ENCODE measurements around the gene DIS3L2.

The DIS3L2 gene

DNA sequence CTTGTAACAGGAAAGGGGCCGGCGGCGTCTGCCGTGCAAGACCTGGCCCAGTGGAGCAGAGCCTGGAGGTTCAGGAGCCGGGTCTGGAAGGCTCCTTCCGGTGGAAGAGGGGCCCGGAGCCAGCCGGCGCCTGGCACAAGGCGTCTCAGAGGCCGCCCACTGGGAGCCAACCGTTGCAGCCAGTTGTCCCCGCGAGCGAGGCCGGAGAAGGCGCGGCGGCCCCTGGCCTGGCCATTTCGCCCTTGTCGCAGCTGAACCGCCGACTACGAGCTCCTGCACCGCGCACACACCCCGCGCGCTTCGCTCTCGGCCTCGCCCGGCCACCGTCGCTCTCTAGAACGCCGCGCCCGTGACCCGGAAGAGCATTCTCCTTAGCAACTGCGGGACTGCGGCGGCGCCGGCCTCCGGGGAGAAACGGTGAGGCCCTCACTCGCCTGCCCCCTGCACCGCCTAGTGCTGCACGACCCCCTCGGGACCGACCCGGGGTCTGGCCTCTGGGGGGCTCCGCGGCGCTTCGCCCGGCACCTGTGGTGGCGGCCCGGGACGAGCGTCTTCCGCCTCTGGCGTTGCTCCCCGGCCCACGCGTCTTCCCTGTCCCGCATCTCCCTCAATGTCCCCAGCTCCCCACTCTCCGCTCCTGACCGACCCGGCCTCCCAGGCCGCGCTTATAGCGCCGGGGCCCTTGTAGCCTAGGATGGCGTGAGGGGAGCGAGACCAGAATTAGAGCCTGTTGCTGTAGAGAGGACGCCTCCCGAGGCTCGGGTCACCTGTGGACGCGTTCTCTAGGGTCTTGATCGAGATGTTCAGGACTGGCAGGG lies at the start of gene DIS3L2:
DIS3L2 (plus strand) TSS at position 365 of the 818 bp plus-strand sequence. CDS start 53,215 bp downstream, outside the sequence.
- peak; percentile 67 for DNase-seq

DNA sequence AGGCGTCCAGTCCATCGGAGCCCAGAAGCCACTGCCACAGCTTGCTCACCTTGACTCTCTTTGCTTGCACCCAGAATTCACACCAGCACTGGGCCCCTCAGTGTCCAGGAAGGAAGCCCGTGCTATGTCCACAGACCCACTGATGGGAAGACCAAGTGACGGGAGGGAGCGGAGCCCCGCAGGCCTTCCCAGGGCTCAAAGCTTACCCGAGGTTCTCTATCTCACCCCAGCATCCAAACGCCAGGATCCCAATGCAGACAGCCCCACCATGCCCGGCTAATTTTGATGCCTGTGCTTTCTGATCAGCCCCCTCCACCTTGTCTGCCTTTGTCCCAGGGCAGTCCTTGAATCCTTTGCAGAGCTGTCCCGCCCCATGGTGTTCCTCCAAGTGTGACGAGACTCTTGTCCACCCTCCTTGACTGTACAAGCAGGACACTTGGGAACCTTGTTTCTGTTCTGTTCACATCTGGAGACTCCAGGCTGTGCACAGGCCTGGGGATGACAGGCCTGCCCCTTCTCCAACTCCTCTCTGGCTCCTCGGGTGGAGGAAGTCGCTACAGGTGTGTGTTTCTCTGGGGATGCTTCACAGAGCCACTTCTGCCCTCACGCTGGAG lies 47.3 kb upstream of the DIS3L2 start:
- DNase-seq = no peak

DNA sequence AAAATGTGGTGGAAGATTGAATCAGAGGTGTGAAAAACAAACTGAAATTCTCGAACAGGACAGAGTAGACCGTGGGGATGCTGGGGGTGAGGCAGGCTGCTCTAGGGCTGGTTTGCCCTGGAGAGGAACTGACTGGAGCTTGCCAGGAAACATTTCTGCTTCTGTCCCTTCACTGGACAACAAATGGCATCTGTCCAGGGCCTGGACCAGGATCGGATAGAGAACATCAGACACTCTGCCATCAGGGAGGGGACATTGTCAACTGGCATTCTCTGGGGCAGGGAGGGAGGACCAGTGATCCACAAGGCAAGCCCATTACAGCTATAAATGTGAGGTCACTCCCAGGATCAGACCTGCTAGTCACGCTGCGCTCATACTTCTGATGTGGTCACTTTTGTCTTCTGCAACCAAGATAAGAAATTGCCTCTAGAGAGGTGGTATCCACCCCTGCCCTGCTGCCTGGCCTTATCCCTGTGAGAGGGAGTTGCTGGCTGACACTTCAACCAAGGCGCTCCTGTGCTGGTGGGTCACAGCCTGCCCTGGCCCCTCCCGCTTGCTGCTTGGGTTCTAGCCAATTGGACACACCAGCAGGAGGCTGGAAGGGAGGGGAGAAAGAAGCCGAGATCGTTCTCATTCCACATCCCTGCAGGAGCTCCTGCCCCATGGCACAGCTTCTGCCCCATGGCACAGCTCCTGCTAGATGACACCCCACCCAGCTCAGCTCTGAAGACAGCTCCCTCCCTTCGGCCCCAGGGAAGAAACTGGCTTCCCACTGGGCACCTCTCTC lies 44.0 kb upstream of the DIS3L2 start:
- DNase-seq = no peak

- DNase-seq = no peak
Measured at GRCh38 chr2:231918501-231919330, 42.8 kb upstream of the DIS3L2 start.

DNA sequence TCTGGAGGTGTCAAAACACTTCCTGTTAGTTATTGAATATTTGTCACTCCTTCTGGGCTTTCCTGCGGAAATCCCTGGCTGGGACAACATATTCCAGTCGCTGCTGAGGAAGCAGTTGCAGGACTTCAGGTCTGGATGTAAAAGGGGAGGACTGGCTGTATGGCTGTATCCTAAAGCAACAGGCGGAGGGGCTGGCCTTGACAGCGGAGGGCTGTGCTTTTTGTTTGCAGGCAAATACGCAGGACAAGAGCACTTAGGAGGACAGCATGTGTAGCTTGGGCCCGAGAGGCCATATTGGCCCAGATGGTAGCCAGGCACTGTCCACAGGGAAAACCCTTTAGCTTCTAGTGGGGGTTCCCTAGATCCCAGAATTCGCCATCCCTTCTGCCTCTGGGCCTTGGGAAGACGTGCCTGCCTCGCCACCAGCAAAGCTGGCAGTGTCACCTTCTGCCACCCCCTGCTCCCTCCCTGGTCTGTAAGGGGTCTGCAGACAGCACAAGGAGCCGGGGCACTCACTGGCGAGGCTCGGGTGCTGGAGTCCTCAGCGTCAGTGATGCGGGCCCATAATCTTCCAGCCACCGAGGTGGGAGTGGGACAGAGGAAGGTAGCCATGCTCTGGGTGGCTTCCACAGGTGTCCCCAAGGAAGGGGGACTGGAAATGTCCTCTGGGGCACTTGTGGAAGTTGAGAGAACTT lies 42.0 kb upstream of the DIS3L2 start:
- no peak for DNase-seq

GRCh38 chr2:231920366-231920765 lies 41.1 kb upstream of the DIS3L2 start:
- no peak for DNase-seq

DNA sequence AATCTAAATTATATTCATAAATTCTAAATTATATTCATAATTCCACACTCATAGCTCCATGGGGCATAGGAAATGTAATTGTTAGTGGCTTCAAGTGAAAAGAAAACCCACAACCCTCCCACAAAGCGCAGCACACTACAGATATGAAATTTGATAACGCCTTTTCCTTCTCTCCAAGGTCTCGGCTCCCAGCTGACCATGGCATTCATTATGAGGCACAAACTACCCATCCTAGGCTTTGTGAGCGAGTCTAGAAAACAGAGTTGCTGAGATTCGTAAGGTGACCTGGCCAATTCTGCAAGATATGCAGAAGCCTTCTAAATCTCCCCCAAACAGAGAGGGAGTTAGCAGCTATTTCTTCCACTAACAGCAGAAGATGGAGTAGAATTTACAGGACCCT lies 40.7 kb upstream of the DIS3L2 start:
- DNase-seq = no peak

GRCh38 chr2:231922311-231923009 lies 39.1 kb upstream of the DIS3L2 start:
- DNase-seq = no peak

- no peak for DNase-seq
Measured at GRCh38 chr2:231923010-231923344, 38.5 kb upstream of the DIS3L2 start.

- DNase-seq = no peak
Measured at GRCh38 chr2:231923951-231924888, 37.3 kb upstream of the DIS3L2 start.

DNA sequence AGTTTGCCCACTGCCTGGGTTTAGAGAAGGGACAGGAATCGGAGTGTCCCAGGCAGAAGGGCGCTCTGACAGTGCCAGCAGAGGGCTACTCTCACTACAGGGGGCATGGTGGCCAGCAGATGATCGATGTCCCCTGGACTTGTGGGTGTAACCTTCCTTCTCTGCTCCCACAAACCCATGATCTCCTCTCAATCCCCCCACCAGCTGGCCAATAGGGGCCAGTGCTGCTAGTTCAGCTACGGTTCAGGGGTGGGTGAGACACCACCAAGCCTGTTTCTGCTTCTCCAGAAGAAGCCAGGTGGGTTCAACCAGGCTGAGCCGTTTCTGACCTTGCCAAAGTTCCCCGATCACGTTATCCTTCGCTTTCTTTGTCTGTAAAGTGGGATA lies 36.6 kb upstream of the DIS3L2 start:
- DNase-seq = no peak

GRCh38 chr2:231925303-231926179 lies 36.0 kb upstream of the DIS3L2 start:
- peak; percentile 21 for DNase-seq

DNA sequence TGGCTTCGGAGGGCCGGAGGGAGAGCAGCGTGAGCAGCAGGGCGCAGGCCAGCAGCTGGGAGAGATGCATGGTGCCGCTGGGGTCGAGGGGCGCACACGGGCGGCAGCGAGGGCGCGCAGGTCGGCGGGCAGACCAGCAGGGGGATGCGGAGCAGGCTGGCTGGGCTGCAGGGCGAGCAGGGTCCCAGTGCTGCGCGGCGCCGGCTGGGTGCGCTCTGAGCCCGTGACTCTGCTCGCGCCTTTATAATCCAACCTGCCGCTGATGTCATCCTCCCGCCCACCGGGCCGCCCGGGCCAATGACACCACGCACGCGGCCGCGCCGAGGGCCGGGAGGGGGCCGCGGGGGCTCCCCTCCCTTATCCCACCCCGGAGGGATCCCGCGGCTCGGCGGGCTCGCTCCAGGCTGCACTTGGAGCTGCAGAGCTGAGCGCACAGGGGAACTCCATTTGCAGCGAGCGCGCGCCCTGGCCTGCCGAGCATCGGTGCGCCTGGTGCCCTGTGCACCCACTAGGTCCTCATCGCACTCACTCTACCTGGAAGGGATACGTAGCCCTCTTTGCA lies 35.3 kb upstream of the DIS3L2 start, which contains the start of gene NPPC:
NPPC (minus strand) TSS at position 217 of the 562 bp plus-strand sequence; CDS start at position 70, 147 bp downstream.
- DNase-seq = peak; percentile 22

GRCh38 chr2:231926761-231927565 lies 34.5 kb upstream of the DIS3L2 start:
- no peak for DNase-seq

- DNase-seq = no peak
Measured at GRCh38 chr2:231927566-231927890, 34.0 kb upstream of the DIS3L2 start.

DNA sequence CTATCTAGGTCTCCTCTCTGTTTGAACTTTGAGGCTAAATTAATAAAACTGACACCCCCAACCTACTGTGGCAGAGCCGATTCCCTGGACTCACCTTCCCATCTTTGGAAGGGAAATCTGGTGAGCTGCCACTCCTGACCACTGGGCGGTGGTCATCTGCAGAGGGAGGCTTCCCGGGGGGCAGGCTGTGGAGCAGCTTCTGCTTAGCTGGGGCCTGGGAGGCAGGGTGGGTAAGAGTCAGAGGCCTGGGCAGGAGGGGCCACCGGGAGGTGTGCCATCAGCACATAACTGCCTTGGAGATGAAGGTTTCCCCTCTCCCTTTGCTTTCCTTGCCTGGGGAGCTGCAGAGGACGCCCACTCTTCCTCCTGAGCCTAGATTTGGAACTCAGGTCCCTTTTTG lies 33.0 kb upstream of the DIS3L2 start:
- DNase-seq = no peak

DNA sequence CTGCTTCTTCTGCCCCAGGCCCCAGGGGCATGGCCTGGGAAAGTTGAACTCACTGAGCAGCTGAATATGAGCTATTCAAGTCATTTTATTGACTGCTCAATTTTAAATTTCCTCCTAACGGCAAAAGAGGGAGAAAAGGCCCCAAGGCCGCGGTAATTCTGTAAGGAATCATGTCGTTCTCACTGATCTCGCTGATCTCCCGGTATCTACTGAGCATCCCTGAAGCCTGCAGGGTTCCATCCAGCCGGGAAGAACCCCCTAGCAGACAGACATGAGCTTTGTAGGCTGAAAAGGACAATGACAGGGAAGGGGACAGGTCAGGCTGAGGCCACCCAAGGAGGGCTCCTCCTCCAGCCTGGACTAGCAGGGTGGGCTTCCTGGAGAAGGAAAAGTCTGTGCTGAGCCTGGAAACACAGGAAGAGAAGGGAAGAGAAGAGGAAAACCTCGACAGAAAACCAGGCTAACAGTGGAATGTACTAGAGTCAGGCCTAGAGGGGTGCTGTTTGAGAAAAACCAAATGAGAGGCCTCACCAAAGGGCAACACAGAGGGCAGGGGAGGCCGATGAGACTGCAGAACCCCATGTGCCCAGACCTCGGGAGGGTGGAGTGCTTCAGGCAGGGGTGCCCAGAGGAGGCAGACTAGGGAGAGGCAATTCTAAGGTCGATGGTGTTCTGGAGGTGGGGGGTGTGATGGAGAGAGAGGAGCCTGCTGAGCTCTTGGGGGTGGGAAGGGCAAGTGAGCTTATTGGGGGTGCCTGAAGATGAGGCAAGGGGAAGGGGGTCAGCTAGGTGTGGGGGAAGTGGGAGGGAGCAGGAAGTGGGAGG lies 32.4 kb upstream of the DIS3L2 start:
- no peak for DNase-seq

All from NCI-H1092 (cell line).